H1 (cell line): ENCODE data around the gene TTLL1.

Experiments used
- CHD2 ChIP-seq: IDR thresholded peaks from 2 replicates; pipeline ENCODE4 v1.6.1; 2012; ENCODE audit warnings: low read length, improper control_type of control experiment
- CTCF ChIP-seq, 3 experiments: IDR thresholded peaks; 1 replicate in 2 of 3; 2 replicates in 1 of 3; pipeline versions ENCODE4 v1.5.1 to v1.6.1; 2011; ENCODE audit warnings: low read length in 3 of 3, mild to moderate bottlenecking in 3 of 3, inconsistent platforms in 2 of 3, low read depth in 1 of 3, moderate library complexity in 1 of 3; ENCODE audit not compliant: insufficient read depth in 1 of 3; ENCODE audit errors: control extremely low read depth in 1 of 3
- EGR1 ChIP-seq: IDR thresholded peaks from 2 replicates; pipeline ENCODE4 v1.6.1; 2011; ENCODE audit warnings: low read depth, low read length, borderline replicate concordance
- EP300 ChIP-seq, 2 experiments: IDR thresholded peaks; 1 replicate in 1 of 2; 2 replicates in 1 of 2; pipeline ENCODE4 v1.6.1; 2011 to 2012; ENCODE audit warnings: low read depth in 2 of 2, low read length in 2 of 2, mild to moderate bottlenecking in 2 of 2, borderline replicate concordance in 1 of 2, inconsistent platforms in 1 of 2, moderate library complexity in 1 of 2
- EZH2 ChIP-seq: fragments of 200-600 bp; sonication (generic); IDR thresholded peaks from 2 replicates; pipeline ENCODE4 v1.7.1; 2012; ENCODE audit warnings: low read depth, mild to moderate bottlenecking, moderate library complexity, low read length, inconsistent platforms; ENCODE audit not compliant: severe bottlenecking
- GTF2F1 ChIP-seq: IDR thresholded peaks from 2 replicates; pipeline ENCODE4 v1.6.1; 2012; ENCODE audit warnings: low read depth, low read length, improper control_type of control experiment, borderline replicate concordance
- POLR2A ChIP-seq, 2 experiments: IDR thresholded peaks; 1 replicate in 1 of 2; 2 replicates in 1 of 2; pipeline ENCODE4 v1.6.1; 2011; ENCODE audit warnings: low read depth in 2 of 2, low read length in 2 of 2, mild to moderate bottlenecking in 2 of 2; ENCODE audit errors: control extremely low read depth in 1 of 2
- RXRA ChIP-seq: IDR thresholded peaks from 2 replicates; pipeline ENCODE4 v1.6.1; 2011; ENCODE audit warnings: low read depth, mild to moderate bottlenecking, low read length, moderate library complexity; ENCODE audit not compliant: insufficient read depth
- SIX5 ChIP-seq: IDR thresholded peaks from 2 replicates; pipeline ENCODE4 v1.6.1; 2011; ENCODE audit warnings: mild to moderate bottlenecking, low read depth, low read length
- TAF1 ChIP-seq: IDR thresholded peaks from 2 replicates; pipeline ENCODE4 v1.6.1; 2011; ENCODE audit warnings: mild to moderate bottlenecking, low read depth, low read length
- ZNF274 ChIP-seq: IDR thresholded peaks from 2 replicates; pipeline ENCODE4 v1.7.0; 2012; ENCODE audit warnings: low read length, borderline replicate concordance; ENCODE audit errors: extremely low read depth

GRCh38 chr22:43094085-43094484 is 4.9 kb upstream of the TTLL1 start:
- no peak for TF ChIP-seq EP300 (IDR thresholded peaks at IDR 0.05; ENCODE audit: borderline replicate concordance in 1 of 2, low read depth in 2 of 2, low read length in 2 of 2)
- no peak for TF ChIP-seq CHD2
- TF ChIP-seq CTCF (IDR thresholded peaks at IDR 0.05; ENCODE audit: control extremely low read depth in 1 of 3, insufficient read depth in 1 of 3, low read depth in 1 of 3, low read length in 3 of 3): peak in 2 of 3 experiments; percentile 11 to 35; a peak in 2 of 4 replicates
- TF ChIP-seq POLR2A (IDR thresholded peaks at IDR 0.05; ENCODE audit: control extremely low read depth in 1 of 2, low read depth in 2 of 2, low read length in 2 of 2): no peak
- no peak for TF ChIP-seq GTF2F1
- TF ChIP-seq ZNF274: no peak
- TF ChIP-seq TAF1: no peak
- no peak for TF ChIP-seq EGR1
- no peak for TF ChIP-seq SIX5
- no peak for TF ChIP-seq EZH2
- TF ChIP-seq RXRA: no peak
